ENCODE data around the gene NEU2. TPM values are rescaled to one million over a fixed set of nuclear protein-coding genes. Genes with fewer than 3 reads are reported as not detected.
A peak's percentile ranks its signal among the peaks of the same experiment; 100 is the strongest.

The NEU2 gene
- total RNA-seq, 5 donors from 2014 or later (not counting 1 experiment from before 2014, with no cell fraction given): not detected

DNA sequence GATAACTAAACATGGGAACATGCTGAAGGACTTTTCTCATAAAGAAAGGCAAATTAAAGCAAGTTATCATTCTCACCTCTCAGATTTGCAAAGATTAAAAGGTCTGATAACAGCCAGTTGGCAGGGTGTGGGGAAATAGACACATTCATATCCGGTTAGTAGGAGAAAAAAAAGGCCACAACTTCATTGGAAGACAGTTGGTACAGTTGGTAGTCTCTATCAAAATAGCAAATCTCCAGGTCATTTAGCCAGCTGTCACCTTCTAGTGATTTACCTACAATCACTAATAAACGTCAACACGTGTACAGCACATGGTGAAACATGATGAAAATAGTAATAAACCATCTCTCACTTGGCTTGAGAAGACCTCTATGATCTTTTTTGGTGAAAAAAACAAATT lies 44.3 kb downstream of the NEU2 start:
- Mint-ChIP-seq H3K36me3 (peaks cover 32% of the 10 kb centered on the region), H3K9me3 (peaks cover 2 to 3% (median 2%) of the 10 kb centered on the region in 3 donors), H3K27ac (no peak overlapping the region), H3K4me1 (peaks cover 36 to 54% (median 45%) of the 10 kb centered on the region in 3 donors), H3K27me3 (no peaks in the 10 kb centered on the region), H3K4me3 (no peak overlapping the region)
- WGBS (ENCODE audit: insufficient coverage): no CpG with 5 or more reads among the region's 3 CpGs
- peaks cover 11 to 39% of the 10 kb centered on the region in 2 donors for H3K36me3 ChIP-seq (ENCODE audit: control insufficient read depth in 2 of 2, extremely low read depth in 1 of 2, insufficient read depth in 1 of 2, low read length in 1 of 2)
- H3K4me1 ChIP-seq (ENCODE audit: control insufficient read depth in 1 of 2, extremely low read depth in 1 of 2, insufficient read depth in 2 of 2, low read length in 2 of 2): peaks cover 68 to 83% of the 10 kb centered on the region in 2 experiments
- CTCF ChIA-PET: interaction anchor here in 1 of 2 donors (0.6 to 1.2 kb wide), 3 partner anchors 12 to 16 kb away, joined by 3 to 4 read pairs (median 4); no protein-coding TSS in a partner anchor
- DNase-seq (peak in 1 of 35 experiments; percentile 71), ATAC-seq (replicated peaks in 1 of 4) (no peak)
- no peaks in the 10 kb centered on the region for H3K27me3 ChIP-seq (replicated peaks in 1 of 2; ENCODE audit: control insufficient read depth in 2 of 2, extremely low read depth in 1 of 2, insufficient read depth in 2 of 2, low read length in 1 of 2)
- no peaks in the 10 kb centered on the region for H3K9me3 ChIP-seq
- peak overlapping the region; percentile 64 for H3K27ac ChIP-seq (ENCODE audit: low read length)
- POLR2A ChIA-PET: interaction anchor here in 1 of 2 donors (0.7 kb wide), 1 partner anchor 10 kb away, joined by 13 read pairs; no protein-coding TSS in a partner anchor
- peak overlapping the region in 1 of 2 donors; percentile 2 for H3K4me3 ChIP-seq (ENCODE audit: control insufficient read depth in 1 of 2, extremely low read depth in 1 of 2, low read length in 1 of 2)

DNA sequence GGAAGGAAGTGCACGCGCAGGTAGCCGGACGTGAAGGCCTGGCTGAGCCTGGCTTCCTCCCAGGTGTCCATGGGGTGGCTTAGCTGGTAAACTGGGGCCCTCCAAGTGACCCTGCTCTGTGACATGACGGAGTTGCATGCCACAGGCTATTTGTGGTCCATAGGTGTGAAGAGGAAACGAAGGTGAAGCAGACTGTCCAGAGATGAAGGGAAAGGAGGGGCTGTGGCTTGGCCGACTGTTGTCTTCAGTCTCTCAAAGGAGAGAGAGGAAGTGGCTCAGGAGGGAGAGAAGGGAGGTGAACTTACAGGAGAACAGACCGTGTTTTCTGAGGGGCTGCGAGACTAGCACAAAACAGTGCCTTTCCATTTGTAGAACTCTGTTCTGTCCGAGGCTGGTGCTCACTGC lies 47.0 kb downstream of the NEU2 start:
- Histone ChIP-seq H3K27ac (ENCODE audit: low read length) (peak overlapping the region; percentile 89), H3K4me3 (ENCODE audit: control insufficient read depth in 1 of 2, extremely low read depth in 1 of 2, low read length in 1 of 2) (peak overlapping the region; percentile 7 to 46), H3K36me3 (ENCODE audit: control insufficient read depth in 2 of 2, extremely low read depth in 1 of 2, insufficient read depth in 1 of 2, low read length in 1 of 2) (peaks cover 2 to 37% of the 10 kb centered on the region in 2 donors), H3K9me3 (no peaks in the 10 kb centered on the region), H3K4me1 (ENCODE audit: control insufficient read depth in 1 of 2, extremely low read depth in 1 of 2, insufficient read depth in 2 of 2, low read length in 2 of 2) (peaks cover 86 to 93% of the 10 kb centered on the region in 2 experiments), H3K27me3 (replicated peaks in 1 of 2; ENCODE audit: control insufficient read depth in 2 of 2, extremely low read depth in 1 of 2, insufficient read depth in 2 of 2, low read length in 1 of 2) (no peaks in the 10 kb centered on the region)
- DNase-seq: peak in 6 of 35 experiments; percentile 12 to 58 (median 38)
- peaks cover 31% of the 10 kb centered on the region for H3K36me3 Mint-ChIP-seq
- ChIA-PET POLR2A (no interaction called here), CTCF (no interaction called here)
- peak in 3 of 4 experiments; percentile 5 to 36 (median 18) for ATAC-seq (replicated peaks in 1 of 4)
- WGBS (ENCODE audit: insufficient coverage): 7% methylated on average over 10 of the region's 10 CpGs
- H3K9me3 Mint-ChIP-seq: no peaks in the 10 kb centered on the region
- peak overlapping the region in 2 of 3 donors; percentile 62 to 72 for H3K4me3 Mint-ChIP-seq
- no peaks in the 10 kb centered on the region for H3K27me3 Mint-ChIP-seq
- peaks cover 60 to 68% (median 68%) of the 10 kb centered on the region in 3 donors for H3K4me1 Mint-ChIP-seq
- peak overlapping the region; percentile 94 for H3K27ac Mint-ChIP-seq

DNA sequence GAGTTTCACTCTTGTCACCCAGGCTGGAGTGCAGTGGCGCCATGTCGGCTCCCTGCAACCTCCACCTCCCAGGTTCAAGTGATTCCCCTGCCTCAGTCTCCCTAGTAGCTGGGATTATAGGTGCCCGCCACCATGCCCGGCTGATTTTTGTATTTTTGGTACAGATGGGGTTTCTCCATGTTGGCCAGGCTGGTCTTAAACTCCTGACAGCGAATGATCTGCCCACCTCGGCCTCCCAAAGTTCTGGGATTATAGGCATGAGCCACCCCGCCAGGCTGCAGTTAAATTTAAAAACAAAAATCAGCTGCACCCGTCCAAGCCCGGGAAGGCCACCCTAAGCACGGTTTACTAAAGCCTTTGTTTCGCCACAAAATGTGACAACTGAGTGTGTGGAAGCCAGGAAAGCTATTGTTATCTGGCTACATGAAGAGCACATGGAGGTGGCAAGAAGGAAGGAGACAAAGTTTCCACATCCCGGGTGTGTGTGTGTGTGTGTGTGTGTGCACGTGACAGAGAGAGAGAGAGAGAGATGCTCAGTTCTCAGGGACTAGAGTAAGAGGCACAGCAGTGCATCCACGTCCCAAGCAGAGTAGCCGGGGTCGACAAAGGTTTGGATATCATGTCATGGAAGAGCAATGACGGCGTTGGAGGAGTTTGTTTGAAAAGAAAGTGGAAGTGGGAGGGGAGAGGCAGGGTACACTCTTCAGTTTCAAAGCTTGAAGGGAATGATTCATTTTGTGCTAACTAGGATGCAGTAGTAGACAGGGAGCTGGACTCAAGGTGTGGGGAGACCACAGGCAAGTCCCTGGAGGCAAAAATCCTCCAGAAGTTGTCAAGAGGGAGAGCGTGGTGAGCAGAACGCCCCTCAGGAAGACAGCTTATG lies 47.7 kb downstream of the NEU2 start:
- Histone ChIP-seq H3K27me3 (replicated peaks in 1 of 2; ENCODE audit: control insufficient read depth in 2 of 2, extremely low read depth in 1 of 2, insufficient read depth in 2 of 2, low read length in 1 of 2) (no peaks in the 10 kb centered on the region), H3K36me3 (ENCODE audit: control insufficient read depth in 2 of 2, extremely low read depth in 1 of 2, insufficient read depth in 1 of 2, low read length in 1 of 2) (peaks cover 2 to 32% of the 10 kb centered on the region in 2 donors), H3K9me3 (no peaks in the 10 kb centered on the region), H3K27ac (ENCODE audit: low read length) (peak overlapping the region; percentile 89), H3K4me3 (ENCODE audit: control insufficient read depth in 1 of 2, extremely low read depth in 1 of 2, low read length in 1 of 2) (no peak overlapping the region), H3K4me1 (ENCODE audit: control insufficient read depth in 1 of 2, extremely low read depth in 1 of 2, insufficient read depth in 2 of 2, low read length in 2 of 2) (peaks cover 82 to 93% of the 10 kb centered on the region in 2 experiments)
- peaks cover 67 to 76% (median 75%) of the 10 kb centered on the region in 3 donors for H3K4me1 Mint-ChIP-seq
- H3K27ac Mint-ChIP-seq: peak overlapping the region; percentile 94
- DNase-seq: peak in 2 of 35 experiments; percentile 14 to 44
- H3K27me3 Mint-ChIP-seq: no peaks in the 10 kb centered on the region
- no peak for ATAC-seq (replicated peaks in 1 of 4)
- peak overlapping the region in 2 of 3 donors; percentile 48 to 62 for H3K4me3 Mint-ChIP-seq
- 54% methylated on average over 14 of the region's 20 CpGs for WGBS (ENCODE audit: insufficient coverage)
- H3K36me3 Mint-ChIP-seq: peaks cover 33% of the 10 kb centered on the region
- no peaks in the 10 kb centered on the region for H3K9me3 Mint-ChIP-seq
- POLR2A ChIA-PET: interaction anchor here in 1 of 2 donors (0.5 to 0.6 kb wide), 2 partner anchors 14 to 1413 kb away, joined by 3 to 4 read pairs; no protein-coding TSS in a partner anchor
- CTCF ChIA-PET: interaction anchor here in 1 of 2 donors (0.5 to 1.5 kb wide), 3 partner anchors 26 to 181 kb away, joined by 3 to 4 read pairs (median 3); no protein-coding TSS in a partner anchor

DNA sequence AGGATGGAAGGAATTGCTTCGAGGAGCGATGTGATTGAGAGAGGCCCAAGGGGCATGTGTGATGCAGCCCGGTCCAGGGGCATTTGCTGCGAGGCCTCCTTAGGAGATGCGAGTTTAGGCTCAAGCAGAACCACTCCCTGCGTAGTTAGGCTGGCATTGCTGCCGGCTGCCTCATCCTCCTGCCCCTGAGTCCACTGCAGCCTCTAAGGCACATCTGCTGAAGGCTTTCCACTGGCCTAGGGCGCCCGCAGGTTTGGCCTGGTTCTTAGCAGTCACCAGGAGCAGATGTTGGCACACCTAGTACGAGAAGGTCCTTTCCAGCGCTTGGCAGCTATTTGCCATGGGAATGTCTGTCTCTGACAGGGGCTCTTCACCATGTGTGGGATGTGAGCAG lies 48.4 kb downstream of the NEU2 start:
- H3K27me3 Mint-ChIP-seq: no peaks in the 10 kb centered on the region
- H3K4me3 Mint-ChIP-seq: peak overlapping the region in 2 of 3 donors; percentile 40 to 48
- peaks cover 74 to 82% (median 82%) of the 10 kb centered on the region in 3 donors for H3K4me1 Mint-ChIP-seq
- H3K36me3 ChIP-seq (ENCODE audit: control insufficient read depth in 2 of 2, extremely low read depth in 1 of 2, insufficient read depth in 1 of 2, low read length in 1 of 2): peaks cover 2 to 32% of the 10 kb centered on the region in 2 donors
- CTCF ChIA-PET: interaction anchor here in 1 of 2 donors (0.5 to 1.5 kb wide), 3 partner anchors 27 to 180 kb away, joined by 3 to 4 read pairs (median 3); no protein-coding TSS in a partner anchor
- H3K27ac Mint-ChIP-seq: peak overlapping the region; percentile 94
- POLR2A ChIA-PET: interaction anchor here in 1 of 2 donors (0.5 kb wide), 1 partner anchor 13 kb away, joined by 4 read pairs; no protein-coding TSS in a partner anchor
- H3K4me3 ChIP-seq (ENCODE audit: control insufficient read depth in 1 of 2, extremely low read depth in 1 of 2, low read length in 1 of 2): peak overlapping the region in 1 of 2 donors; percentile 6
- H3K9me3 ChIP-seq: no peaks in the 10 kb centered on the region
- peaks cover 76 to 92% of the 10 kb centered on the region in 2 experiments for H3K4me1 ChIP-seq (ENCODE audit: control insufficient read depth in 1 of 2, extremely low read depth in 1 of 2, insufficient read depth in 2 of 2, low read length in 2 of 2)
- peaks cover 39% of the 10 kb centered on the region for H3K36me3 Mint-ChIP-seq
- peak overlapping the region; percentile 89 for H3K27ac ChIP-seq (ENCODE audit: low read length)
- no peak for DNase-seq
- no peaks in the 10 kb centered on the region for H3K27me3 ChIP-seq (replicated peaks in 1 of 2; ENCODE audit: control insufficient read depth in 2 of 2, extremely low read depth in 1 of 2, insufficient read depth in 2 of 2, low read length in 1 of 2)
- 66% methylated on average over 11 of the region's 11 CpGs for WGBS (ENCODE audit: insufficient coverage)
- ATAC-seq (replicated peaks in 1 of 4): no peak
- no peaks in the 10 kb centered on the region for H3K9me3 Mint-ChIP-seq

DNA sequence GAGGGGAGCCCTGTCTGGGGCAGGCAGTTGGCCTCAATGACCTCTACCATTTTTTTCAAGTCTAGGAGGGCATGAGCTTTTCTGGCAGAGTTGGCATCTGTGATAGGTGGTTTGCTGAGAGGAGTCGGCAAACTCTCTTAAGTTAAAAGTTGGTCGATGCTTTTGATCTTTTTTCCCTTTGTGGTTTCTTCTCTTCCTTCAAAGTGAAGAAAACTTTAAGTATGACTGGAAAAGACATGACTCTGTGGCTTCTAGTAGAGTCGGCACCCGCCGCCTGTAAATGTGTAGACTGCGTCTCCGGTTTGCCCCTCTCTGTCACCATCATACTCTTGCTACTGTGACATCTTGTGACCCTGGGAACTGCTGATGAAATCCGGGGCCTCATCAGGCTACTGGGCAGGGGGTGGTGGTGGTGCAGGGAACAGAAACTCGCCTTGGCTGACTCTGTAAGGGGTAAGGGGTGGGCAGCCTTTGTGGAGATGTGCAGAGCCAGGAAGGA lies 48.8 kb downstream of the NEU2 start:
- peak overlapping the region; percentile 89 for H3K27ac ChIP-seq (ENCODE audit: low read length)
- H3K27ac Mint-ChIP-seq: peak overlapping the region; percentile 94
- peaks cover 71 to 91% of the 10 kb centered on the region in 2 experiments for H3K4me1 ChIP-seq (ENCODE audit: control insufficient read depth in 1 of 2, extremely low read depth in 1 of 2, insufficient read depth in 2 of 2, low read length in 2 of 2)
- no peaks in the 10 kb centered on the region for H3K27me3 ChIP-seq (replicated peaks in 1 of 2; ENCODE audit: control insufficient read depth in 2 of 2, extremely low read depth in 1 of 2, insufficient read depth in 2 of 2, low read length in 1 of 2)
- H3K9me3 ChIP-seq: no peaks in the 10 kb centered on the region
- DNase-seq: peak in 19 of 35 experiments; percentile 33 to 68 (median 51)
- H3K27me3 Mint-ChIP-seq: no peaks in the 10 kb centered on the region
- peaks cover 39% of the 10 kb centered on the region for H3K36me3 Mint-ChIP-seq
- WGBS (ENCODE audit: insufficient coverage): 5% methylated on average over 4 of the region's 9 CpGs
- H3K4me3 Mint-ChIP-seq: peak overlapping the region in 2 of 3 donors; percentile 40 to 44
- POLR2A ChIA-PET: interaction anchor here (0.5 to 0.6 kb wide), 2 partner anchors 11 to 13 kb away, joined by 4 read pairs; no protein-coding TSS in a partner anchor
- peaks cover 2 to 32% of the 10 kb centered on the region in 2 donors for H3K36me3 ChIP-seq (ENCODE audit: control insufficient read depth in 2 of 2, extremely low read depth in 1 of 2, insufficient read depth in 1 of 2, low read length in 1 of 2)
- no peaks in the 10 kb centered on the region for H3K9me3 Mint-ChIP-seq
- peaks cover 78 to 85% (median 85%) of the 10 kb centered on the region in 3 donors for H3K4me1 Mint-ChIP-seq
- ATAC-seq (replicated peaks in 1 of 4): peak; percentile 45 to 68 (median 50)
- CTCF ChIA-PET: interaction anchor here in 1 of 2 donors (0.6 to 1.5 kb wide), 2 partner anchors 27 to 154 kb away, joined by 3 to 4 read pairs; no protein-coding TSS in a partner anchor
- peak overlapping the region; percentile 6 to 40 for H3K4me3 ChIP-seq (ENCODE audit: control insufficient read depth in 1 of 2, extremely low read depth in 1 of 2, low read length in 1 of 2)
